Type B pancreatic cell (in vitro differentiated cells): ENCODE data around the gene GALNT10. TPM values are rescaled to one million over a fixed set of nuclear protein-coding genes. Genes with fewer than 3 reads are reported as not detected.

Experiments used
- DNase-seq: peaks from one replicate; pipeline ENCODE4 v3.0.0; 2021; ENCODE audit warnings: mixed read lengths; ENCODE audit not compliant: unreplicated experiment; ENCODE audit errors: extremely low spot score
- H3K27ac Mint-ChIP-seq: 2 replicates; pipeline ENCODE4 v1.8.0; 2021; ENCODE audit warnings: mild to moderate bottlenecking, mixed read lengths
- H3K27me3 Mint-ChIP-seq: 2 replicates; pipeline ENCODE4 v1.8.0; 2021; ENCODE audit warnings: mixed read lengths
- H3K36me3 Mint-ChIP-seq: 2 replicates; pipeline ENCODE4 v1.8.0; 2021; ENCODE audit warnings: mixed read lengths
- H3K4me1 Mint-ChIP-seq: one replicate; pipeline ENCODE4 v1.8.0; 2021; ENCODE audit warnings: mixed read lengths; ENCODE audit not compliant: unreplicated experiment
- H3K4me3 Mint-ChIP-seq: 2 replicates; pipeline ENCODE4 v1.8.0; 2021; ENCODE audit warnings: mild to moderate bottlenecking, mixed read lengths
- H3K9me3 Mint-ChIP-seq: 2 replicates; pipeline ENCODE4 v1.8.0; 2021; ENCODE audit warnings: mixed read lengths
- CTCF ChIP-seq: fragments of 200-600 bp; sonication (generic); conservative IDR thresholded peaks from 2 replicates; pipeline ENCODE4 v1.5.0; 2021; ENCODE audit warnings: antibody characterized with exemption, mild to moderate bottlenecking
- total RNA-seq: library from RNA; stranded (reverse); gene quantifications from 2 replicates; pipeline ENCODE4 v1.2.1, GENCODE V29; 2021; ENCODE audit warnings: low replicate concordance

GALNT10 gene
- total RNA-seq, 1 donor from 2014 or later: 23.0 TPM

- H3K4me1 Mint-ChIP-seq: peaks cover 32% of the 10 kb centered on the region
- H3K27ac Mint-ChIP-seq: no peak overlapping the region
- no peaks in the 10 kb centered on the region for H3K36me3 Mint-ChIP-seq
- no peak for DNase-seq
- H3K4me3 Mint-ChIP-seq: no peak overlapping the region
- no peaks in the 10 kb centered on the region for H3K27me3 Mint-ChIP-seq
- H3K9me3 Mint-ChIP-seq: no peaks in the 10 kb centered on the region
- TF ChIP-seq CTCF: no peak
These were observed 131.0 kb downstream of the GALNT10 start for GRCh38 chr5:154321546-154321945.

DNA sequence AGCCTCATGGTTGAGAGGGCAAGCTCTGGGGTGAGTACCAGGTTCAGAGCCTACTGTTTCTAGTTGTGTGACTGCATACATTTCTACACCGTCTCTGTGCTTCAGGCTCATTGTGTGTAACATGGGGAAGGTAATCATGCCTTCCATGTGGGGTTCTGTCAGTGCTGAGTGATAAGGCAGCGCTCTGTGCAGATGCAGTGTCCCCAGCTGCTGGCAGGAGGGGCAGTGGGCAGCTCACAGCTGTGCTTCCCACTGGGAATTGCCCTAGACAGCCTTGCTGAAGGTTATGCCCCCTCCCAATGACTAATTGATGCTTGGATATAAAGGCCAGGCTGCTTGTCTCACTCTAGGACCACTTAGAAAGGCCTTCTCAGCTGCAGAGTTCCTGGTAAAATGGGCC, 133.5 kb downstream of the GALNT10 start:
- Mint-ChIP-seq H3K4me1 (peaks cover 26% of the 10 kb centered on the region), H3K27ac (no peak overlapping the region), H3K4me3 (no peak overlapping the region), H3K27me3 (no peaks in the 10 kb centered on the region), H3K36me3 (no peaks in the 10 kb centered on the region), H3K9me3 (no peaks in the 10 kb centered on the region)
- TF ChIP-seq CTCF: no peak
- DNase-seq: no peak

DNA sequence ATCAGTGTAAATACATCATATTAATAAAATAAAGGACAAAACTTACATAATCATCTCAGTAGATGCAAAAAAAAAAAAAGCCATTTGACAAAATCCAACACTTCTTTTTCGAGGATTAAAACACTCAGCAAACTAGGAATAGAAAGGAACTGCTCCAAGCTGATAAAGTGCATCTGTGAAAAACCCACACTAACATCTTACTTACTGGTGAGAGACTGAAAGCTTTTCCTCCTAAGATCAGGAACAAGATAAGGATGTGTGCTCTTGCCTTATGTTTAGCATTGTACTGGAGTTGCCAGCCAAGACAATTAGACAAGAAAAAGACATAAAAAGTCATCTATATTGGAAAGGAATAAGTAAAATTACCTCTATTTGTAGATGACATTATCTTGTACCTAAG, 135.0 kb downstream of the GALNT10 start:
- Mint-ChIP-seq H3K4me3 (no peak overlapping the region), H3K9me3 (no peaks in the 10 kb centered on the region), H3K4me1 (peaks cover 13% of the 10 kb centered on the region), H3K36me3 (no peaks in the 10 kb centered on the region), H3K27ac (no peak overlapping the region), H3K27me3 (no peaks in the 10 kb centered on the region)
- TF ChIP-seq CTCF: no peak
- DNase-seq: no peak

- no peak for TF ChIP-seq CTCF
- no peaks in the 10 kb centered on the region for H3K9me3 Mint-ChIP-seq
- no peak overlapping the region for H3K27ac Mint-ChIP-seq
- H3K4me1 Mint-ChIP-seq: peaks cover 14% of the 10 kb centered on the region
- no peak for DNase-seq
- no peaks in the 10 kb centered on the region for H3K27me3 Mint-ChIP-seq
- H3K36me3 Mint-ChIP-seq: no peaks in the 10 kb centered on the region
- no peak overlapping the region for H3K4me3 Mint-ChIP-seq
These were observed 138.5 kb downstream of the GALNT10 start for GRCh38 chr5:154329062-154329461.

DNA sequence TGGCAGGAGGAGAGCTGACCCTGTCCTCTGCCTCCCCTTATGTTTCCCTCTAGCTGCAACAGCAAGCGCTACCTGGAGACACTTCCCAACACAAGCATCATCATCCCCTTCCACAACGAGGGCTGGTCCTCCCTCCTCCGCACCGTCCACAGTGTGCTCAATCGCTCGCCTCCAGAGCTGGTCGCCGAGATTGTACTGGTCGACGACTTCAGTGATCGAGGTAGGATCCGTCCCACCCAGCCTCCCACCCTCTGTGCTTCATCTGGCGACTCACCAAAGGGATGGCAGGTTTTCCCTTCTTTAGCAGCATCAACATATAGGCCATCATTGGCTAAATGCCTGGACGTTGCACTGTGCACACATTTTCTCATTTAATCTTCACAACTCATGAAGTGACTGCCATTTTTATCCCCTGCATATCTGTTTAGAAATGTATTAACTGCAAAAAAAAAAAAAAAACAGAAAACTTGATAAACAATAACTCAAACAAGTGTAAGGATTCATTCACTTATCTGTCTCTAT, 139.0 kb downstream of the GALNT10 start:
- no peak for DNase-seq
- no peak overlapping the region for H3K27ac Mint-ChIP-seq
- no peaks in the 10 kb centered on the region for H3K27me3 Mint-ChIP-seq
- H3K4me1 Mint-ChIP-seq: peaks cover 15% of the 10 kb centered on the region
- no peaks in the 10 kb centered on the region for H3K36me3 Mint-ChIP-seq
- H3K9me3 Mint-ChIP-seq: no peaks in the 10 kb centered on the region
- TF ChIP-seq CTCF: no peak
- no peak overlapping the region for H3K4me3 Mint-ChIP-seq
